HT1080 (cell line): ENCODE data around the gene IFT25. TPM values are rescaled to one million over a fixed set of nuclear protein-coding genes. Genes with fewer than 3 reads are reported as not detected.

ENCODE experiments used
- DNase-seq: peaks from one replicate; pipeline ENCODE4 v3.0.0-alpha.2; 2015; ENCODE audit warnings: low read depth
- total RNA-seq: library from RNA; depleted of rRNA; stranded (reverse); fragments of >200 nt; shearing (Covaris generic); gene quantifications from 2 replicates; pipeline ENCODE4 v1.2.3, GENCODE V29; 2014

The IFT25 gene
- total RNA-seq, 1 experiment from 2014 or later = 58.5 TPM

GRCh38 chr1:53930932-53931331, 14.6 kb downstream of the IFT25 start:
- no peak for DNase-seq

DNA sequence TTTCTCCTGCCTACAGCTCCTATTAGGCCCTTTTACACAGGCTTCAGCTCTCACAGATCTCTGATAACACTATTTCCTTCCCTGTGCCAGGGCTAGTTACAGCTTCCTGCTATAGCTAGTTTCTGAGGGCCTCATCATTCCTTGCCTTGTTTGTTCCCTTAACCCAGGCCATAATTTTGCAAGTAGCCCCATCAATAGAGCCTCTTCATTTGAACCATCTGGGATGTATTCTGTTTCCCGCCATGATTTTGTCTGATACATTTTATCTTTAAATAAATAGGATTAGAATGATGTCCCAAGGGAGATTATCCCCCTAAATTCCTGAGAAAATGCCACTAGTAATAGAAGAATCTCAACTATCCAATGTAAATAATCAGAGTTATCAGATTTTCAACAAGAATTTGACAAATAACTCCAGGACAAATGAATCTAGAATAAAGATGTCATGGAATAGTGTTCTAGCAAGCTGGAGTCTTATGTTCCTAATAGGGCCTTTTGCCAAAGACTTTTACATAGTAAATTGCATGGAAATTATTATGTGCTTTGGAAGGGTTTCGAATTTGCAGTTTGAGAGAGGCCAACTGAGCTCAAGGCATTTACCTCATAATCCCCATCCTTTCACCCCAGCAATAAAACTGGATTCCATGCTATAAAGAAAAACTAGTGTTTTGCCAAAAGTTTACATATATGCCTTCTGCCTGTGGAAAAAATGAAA, 16.1 kb downstream of the IFT25 start:
- DNase-seq = no peak

DNA sequence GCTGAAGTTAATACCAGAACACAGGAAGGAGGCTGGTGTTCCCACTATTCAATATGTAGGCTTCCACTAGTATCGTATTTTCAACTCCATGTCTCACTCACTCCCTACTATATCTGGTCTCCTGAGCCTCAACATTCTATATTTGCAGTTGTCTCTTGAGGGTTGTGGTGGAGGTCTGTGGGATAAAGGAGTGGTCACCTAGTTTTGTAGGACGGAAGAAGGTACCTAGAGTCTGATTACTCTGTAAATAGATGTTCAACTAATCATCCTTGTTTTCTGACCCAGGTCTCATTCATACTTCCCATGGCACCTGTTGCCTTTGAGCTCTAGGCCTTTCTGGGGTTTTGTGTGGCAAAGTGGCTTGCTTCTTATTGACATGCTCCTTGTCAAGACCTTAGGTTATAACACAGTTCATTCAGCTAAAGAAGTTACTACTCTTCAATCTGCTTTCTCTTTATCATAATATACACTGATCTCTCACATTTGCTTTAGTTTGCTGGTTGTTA, 18.1 kb downstream of the IFT25 start:
- DNase-seq = no peak

DNA sequence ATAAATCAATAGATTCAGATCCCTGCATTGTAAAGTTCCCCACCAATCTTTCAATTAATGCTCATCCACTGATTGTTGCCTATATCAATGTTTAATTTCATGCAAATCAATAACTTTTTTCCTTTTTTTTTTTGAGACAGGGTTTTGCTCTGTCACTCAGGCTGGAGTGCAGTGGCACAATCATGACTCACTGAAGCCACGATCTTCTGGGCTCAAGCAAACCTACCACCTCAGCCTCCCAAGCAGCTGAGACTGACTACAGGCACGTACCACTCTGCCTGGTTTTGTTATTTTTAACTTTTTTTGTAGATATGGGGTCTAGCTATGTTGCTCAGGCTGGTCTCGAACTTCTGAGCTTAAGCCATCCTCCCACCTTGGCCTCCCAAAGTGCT, 25.8 kb downstream of the IFT25 start:
- peak; percentile 48 for DNase-seq

DNA sequence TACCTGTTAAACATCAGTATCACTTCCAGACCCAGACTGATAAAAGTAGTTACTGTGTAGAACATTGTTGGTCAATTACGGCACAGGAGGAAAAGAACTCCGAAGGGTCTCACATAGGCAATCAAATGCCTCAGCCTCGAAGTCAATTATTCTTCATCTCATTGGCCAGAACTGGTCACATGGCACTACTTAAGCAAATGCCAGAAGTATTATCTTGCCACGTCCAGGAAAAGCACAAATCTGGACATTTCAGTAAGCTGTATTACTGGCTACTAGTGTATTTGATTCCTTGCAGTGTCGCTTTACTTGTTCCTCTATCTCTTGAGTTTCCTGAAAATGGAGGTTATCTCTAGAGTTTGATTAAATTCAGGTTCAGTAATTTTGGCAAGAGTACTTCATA, 27.2 kb downstream of the IFT25 start:
- DNase-seq = no peak

GRCh38 chr1:53913352-53914033, 32.0 kb downstream of the IFT25 start:
- no peak for DNase-seq

- DNase-seq = no peak
Observed at GRCh38 chr1:53911442-53911841, 34.1 kb downstream of the IFT25 start.

DNA sequence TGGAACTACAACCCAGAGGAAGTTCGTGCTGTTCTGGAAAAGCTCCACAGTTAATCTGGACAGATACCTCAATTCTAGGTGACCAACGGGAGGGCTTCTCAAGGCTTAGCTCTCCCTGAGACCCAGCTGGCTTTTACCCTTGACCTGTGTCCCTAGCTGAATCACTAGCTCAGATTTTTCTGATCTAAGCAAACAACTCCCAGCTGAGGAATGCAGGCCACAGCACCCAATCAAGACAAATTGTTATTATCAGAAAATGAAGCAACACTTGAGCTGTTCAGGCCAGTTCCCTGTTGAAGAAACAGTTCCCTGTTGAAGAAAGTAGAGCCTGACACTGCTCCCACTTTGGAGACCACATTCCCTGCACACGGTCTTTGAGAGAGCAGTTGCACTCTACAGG, 35.6 kb downstream of the IFT25 start:
- DNase-seq = no peak

DNA sequence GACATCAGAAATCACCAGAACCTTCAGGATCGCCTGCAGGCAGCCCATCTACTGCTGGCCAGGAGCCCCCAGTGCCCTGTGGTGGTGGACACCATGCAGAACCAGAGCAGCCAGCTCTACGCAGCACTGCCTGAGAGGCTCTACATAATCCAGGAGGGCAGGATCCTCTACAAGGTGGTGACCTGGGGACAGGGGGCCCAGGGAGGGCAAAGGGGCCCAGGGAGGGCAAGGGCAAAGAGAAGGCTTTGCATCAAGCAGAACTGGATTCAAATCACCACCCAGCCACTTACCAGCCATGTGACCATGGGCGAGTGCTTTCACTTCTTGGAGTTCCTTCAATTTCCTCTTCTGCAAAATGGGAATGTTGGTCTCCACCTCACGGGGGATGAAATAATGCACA, 39.4 kb downstream of the IFT25 start:
- no peak for DNase-seq

DNA sequence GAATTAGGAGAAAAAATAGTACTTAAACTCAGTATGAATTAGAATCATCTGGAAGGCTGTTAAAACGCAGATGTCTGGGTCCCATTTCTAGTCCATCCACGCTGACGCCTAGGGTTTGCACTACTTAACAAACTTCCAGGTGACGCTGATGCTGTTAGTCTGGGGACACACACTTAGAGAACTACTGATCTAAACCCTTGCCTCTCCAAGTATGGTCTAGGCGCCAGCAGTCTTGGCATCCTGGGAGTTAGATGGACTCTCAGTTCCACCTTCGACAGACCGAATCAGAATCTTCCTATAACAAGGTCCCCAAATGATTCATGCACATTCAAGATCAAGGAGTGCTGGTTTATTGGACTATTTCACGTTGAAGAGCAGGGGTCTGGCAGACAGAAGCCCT, 40.0 kb downstream of the IFT25 start:
- no peak for DNase-seq

- DNase-seq = no peak
Observed at GRCh38 chr1:53902235-53903138, 43.0 kb downstream of the IFT25 start.

GRCh38 chr1:53899708-53900107, 45.8 kb downstream of the IFT25 start:
- DNase-seq = no peak

- DNase-seq = no peak
Observed at GRCh38 chr1:53899206-53899628, 46.3 kb downstream of the IFT25 start.

DNA sequence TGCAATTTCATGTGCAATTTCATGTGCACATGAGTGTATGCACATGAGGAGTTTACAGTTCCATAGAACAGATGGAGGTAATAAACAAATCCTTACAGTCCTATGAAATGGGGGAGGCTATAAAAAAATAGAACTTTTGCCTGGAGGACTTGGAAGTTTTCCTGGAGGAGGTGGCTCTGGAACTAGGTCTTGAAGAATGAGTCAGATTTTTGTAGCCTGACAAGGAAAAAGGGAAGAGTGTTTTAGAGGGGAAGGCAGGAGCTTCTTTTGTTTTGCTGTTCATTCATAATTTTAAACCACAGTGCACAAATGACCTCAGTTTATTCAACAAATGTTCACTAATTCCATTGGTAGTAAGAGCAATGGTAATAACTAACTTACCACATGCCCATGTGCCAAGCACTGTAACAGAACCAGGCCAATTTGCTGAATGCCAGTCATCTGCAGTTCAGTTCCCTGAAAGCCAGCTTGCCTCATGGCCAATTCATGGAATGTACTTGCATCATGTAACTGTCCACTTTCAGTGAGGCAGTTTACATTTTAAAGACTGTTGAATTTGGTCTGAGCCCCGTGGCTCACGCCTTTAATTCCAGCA, 48.8 kb downstream of the IFT25 start:
- DNase-seq = peak; percentile 68

DNA sequence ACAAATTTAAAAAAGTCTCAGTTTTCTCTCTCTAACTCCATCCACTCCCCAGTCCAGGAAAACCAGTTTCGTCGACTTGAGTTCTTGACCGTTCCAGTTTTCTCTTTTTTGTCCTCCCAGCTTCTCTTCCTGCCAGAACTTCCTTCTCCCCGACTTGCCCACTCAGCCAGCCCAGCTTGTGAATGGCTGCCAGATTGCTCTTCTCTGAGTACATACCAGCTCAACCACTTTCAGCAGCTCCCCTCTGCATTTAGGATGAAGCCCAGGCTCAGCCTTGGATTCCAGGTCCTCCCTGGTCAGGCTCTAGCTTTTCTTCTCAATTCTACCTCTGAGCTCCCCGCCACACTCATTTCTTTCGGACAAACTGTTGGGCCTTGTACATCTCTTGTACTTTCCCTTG, 50.1 kb downstream of the IFT25 start:
- DNase-seq = no peak

GRCh38 chr1:53894644-53895043, 50.9 kb downstream of the IFT25 start:
- DNase-seq = no peak

- no peak for DNase-seq
Observed at GRCh38 chr1:53893999-53894636, 51.4 kb downstream of the IFT25 start, which contains the start of gene DIO1. TSS of gene DIO1 (plus strand) at chr1:53894187. CDS start at chr1:53894211, 24 bp downstream.

GRCh38 chr1:53892911-53893310, 52.6 kb downstream of the IFT25 start:
- DNase-seq = no peak

- no peak for DNase-seq
Observed at GRCh38 chr1:53891678-53892077, 53.8 kb downstream of the IFT25 start.

GRCh38 chr1:53891018-53891417, 54.5 kb downstream of the IFT25 start:
- DNase-seq = no peak

DNA sequence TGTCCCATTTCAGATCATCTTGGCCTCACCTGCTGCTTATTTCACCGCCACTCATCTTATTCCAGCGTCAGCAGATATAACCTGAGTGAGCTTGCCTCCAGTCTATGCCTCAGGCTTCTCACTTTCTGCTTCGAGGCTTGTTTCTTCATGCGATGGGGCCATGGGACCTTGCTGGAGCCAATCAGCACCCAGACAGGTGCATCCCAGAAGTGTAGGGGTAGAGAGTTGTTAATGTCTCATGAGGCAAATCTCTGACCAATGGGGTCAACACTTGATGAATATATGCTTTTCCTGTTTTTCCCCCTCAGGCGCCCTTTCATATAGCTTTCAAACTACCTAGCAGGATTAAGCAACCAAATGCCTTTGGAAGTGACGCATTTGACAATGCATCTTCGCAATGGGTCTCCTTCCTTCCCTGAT, 55.0 kb downstream of the IFT25 start:
- DNase-seq = no peak
